Right lobe of liver (tissue), 6 donors: ENCODE data around the gene KSR2. TPM values are rescaled to one million over a fixed set of nuclear protein-coding genes. Genes with fewer than 3 reads are reported as not detected.

Experiments
- ATAC-seq, 4 donors: fragments of 200-7000 bp; cut with Tn5 transposase; one replicate each; pipeline ENCODE4 v1.9.1; 2020; ENCODE audit warnings: mild to moderate bottlenecking in 4 of 4, moderate library complexity in 4 of 4
- DNase-seq, 3 donors: peaks; one replicate each; pipeline ENCODE4 v3.0.0-alpha.2; 2020
- H3K27ac ChIP-seq, 3 donors: fragments of 200-600 bp; one replicate each; pipeline ENCODE4 v1.8.0; 2022
- H3K27me3 ChIP-seq, 2 donors: fragments of 200-600 bp; one replicate each; pipeline ENCODE4 v1.8.0; 2022
- H3K36me3 ChIP-seq, 4 donors: fragments of 200-600 bp; sonication (generic) in 1 of 4; one replicate each; pipeline versions ENCODE4 v1.5.1 to v1.8.0; 2017 to 2022; ENCODE audit warnings: control low read depth in 1 of 4
- H3K4me1 ChIP-seq, 4 donors: fragments of 200-600 bp; sonication (generic) in 1 of 4; one replicate each; pipeline versions ENCODE4 v1.5.1 to v1.8.0; 2017 to 2022; ENCODE audit warnings: control low read depth in 1 of 4
- H3K4me3 ChIP-seq, 3 donors: fragments of 200-600 bp; one replicate each; pipeline ENCODE4 v1.8.0; 2022
- H3K9me3 ChIP-seq, 4 donors: fragments of 200-600 bp; sonication (generic) in 1 of 4; one replicate each; pipeline versions ENCODE4 v1.5.1 to v1.8.0; 2017 to 2022; ENCODE audit warnings: control low read depth in 1 of 4
- POLR2A ChIP-seq: fragments of 450-650 bp; IDR thresholded peaks from one replicate; pipeline ENCODE4 v1.6.1; 2017; ENCODE audit warnings: antibody characterized with exemption, mild to moderate bottlenecking
- WGBS: methylation state at CpG from one replicate; pipeline ENCODE4 v1.1.6; 2018; ENCODE audit warnings: low coverage, low lambda C conversion rate; ENCODE audit not compliant: insufficient coverage; ENCODE audit errors: missing lambda C conversion rate; 5-methylcytosine and 5-hydroxymethylcytosine counted together
- intact Hi-C, 2 donors: fragments of 100-400 bp; cut with DNase I; formaldehyde crosslinking; loops; one replicate each; pipeline versions ENCODE4 v1.11.2 to v1.14.1; 2022
- total RNA-seq, 6 experiments: library from RNA; depleted of rRNA in 2 of 6; stranded (reverse); fragments of >200 nt in 2 of 6; fragmentation: NEBNext Ultra II Directional in 3 of 6; extraction: Animal tissue kit (Norgen Biotek cat#: 25700) in 3 of 6; gene quantifications; one replicate each; pipeline versions ENCODE4 v1.1.0 to v1.2.4, GENCODE V29; 2016 to 2023
- TF ChIP-seq, protein P1 (sequence below), 4 donors: fragments of 200-600 bp in 3 of 4; fragments of 450-650 bp in 1 of 4; IDR thresholded peaks; one replicate each; pipeline versions ENCODE4 v1.5.1 to v1.8.0; 2016 to 2022; ENCODE audit warnings: antibody characterized with exemption in 4 of 4, mild to moderate bottlenecking in 2 of 4
- donor health status: DM: no; HTN: yes; CAD: no.
- donor health status: DM: no; HTN: no; CAD: no.
- donor health status: DM: no; HTN: no; CAD: no.
- donor health status: DM: no; HTN: yes; CAD: no.
- donor health status: DM: no; HTN: yes; CAD: no.

Gene KSR2
- total RNA-seq, 6 experiments from 2014 or later, result 0.02 to 0.07 (median 0.02) TPM; not detected in 2

DNA sequence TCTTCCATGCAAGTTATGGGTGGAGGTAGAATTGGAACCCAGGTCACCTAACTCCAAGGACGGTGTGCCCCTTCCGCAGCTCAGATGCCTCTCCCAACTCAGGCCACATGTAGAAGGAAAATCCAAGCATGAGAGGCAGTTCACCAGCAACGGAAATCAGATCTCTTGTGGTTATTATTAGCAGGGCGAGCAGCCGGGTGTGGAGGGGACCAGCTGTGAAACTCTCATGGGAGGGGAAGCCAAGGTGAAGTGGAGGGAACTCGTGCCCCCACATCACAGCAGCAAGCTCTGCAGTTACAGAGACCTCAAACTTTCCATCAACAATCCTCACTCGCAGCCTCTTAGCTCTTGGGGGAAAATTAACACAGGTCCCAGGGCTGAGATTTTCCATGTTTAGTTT is 79.7 kb downstream of the KSR2 start:
- Histone ChIP-seq H3K27ac (no peak overlapping the region), H3K27me3 (no peaks in the 10 kb centered on the region), H3K4me1 (no peaks in the 10 kb centered on the region), H3K9me3 (no peaks in the 10 kb centered on the region), H3K4me3 (no peak overlapping the region), H3K36me3 (no peaks in the 10 kb centered on the region)
- intact Hi-C loops, result no loop called here
- no peak for ATAC-seq
- TF ChIP-seq POLR2A, result no peak
- TF ChIP-seq, protein P1, sequence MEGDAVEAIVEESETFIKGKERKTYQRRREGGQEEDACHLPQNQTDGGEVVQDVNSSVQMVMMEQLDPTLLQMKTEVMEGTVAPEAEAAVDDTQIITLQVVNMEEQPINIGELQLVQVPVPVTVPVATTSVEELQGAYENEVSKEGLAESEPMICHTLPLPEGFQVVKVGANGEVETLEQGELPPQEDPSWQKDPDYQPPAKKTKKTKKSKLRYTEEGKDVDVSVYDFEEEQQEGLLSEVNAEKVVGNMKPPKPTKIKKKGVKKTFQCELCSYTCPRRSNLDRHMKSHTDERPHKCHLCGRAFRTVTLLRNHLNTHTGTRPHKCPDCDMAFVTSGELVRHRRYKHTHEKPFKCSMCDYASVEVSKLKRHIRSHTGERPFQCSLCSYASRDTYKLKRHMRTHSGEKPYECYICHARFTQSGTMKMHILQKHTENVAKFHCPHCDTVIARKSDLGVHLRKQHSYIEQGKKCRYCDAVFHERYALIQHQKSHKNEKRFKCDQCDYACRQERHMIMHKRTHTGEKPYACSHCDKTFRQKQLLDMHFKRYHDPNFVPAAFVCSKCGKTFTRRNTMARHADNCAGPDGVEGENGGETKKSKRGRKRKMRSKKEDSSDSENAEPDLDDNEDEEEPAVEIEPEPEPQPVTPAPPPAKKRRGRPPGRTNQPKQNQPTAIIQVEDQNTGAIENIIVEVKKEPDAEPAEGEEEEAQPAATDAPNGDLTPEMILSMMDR (IDR thresholded peaks at IDR 0.05), result no peak
- WGBS, result 58% methylated on average over 5 of the region's 7 CpGs
- DNase-seq, result no peak

DNA sequence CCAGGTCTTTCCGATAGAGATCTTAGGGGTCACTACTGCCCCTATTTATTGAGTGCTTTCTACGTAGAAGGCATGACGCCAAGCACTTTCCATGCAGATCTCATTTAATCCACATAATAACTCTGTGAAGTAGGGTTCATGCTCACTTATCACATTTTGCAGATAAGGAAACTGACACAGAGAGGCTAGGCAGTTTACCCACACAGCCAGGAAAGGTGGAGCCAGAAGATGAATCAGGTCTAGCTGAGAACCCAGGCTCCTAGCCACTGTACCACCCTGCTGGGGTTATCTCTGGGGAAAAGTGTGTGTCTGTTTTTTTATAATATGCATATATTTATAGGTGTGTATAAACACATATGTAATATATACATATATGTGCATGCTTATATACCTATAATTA is 83.6 kb downstream of the KSR2 start:
- H3K27me3 ChIP-seq, result no peaks in the 10 kb centered on the region
- ATAC-seq (no peak), DNase-seq (no peak)
- intact Hi-C loops, result no loop called here
- no peaks in the 10 kb centered on the region for H3K4me1 ChIP-seq
- 94% methylated on average over 2 of the region's 3 CpGs for WGBS
- no peak overlapping the region for H3K27ac ChIP-seq
- no peak overlapping the region for H3K4me3 ChIP-seq
- H3K36me3 ChIP-seq, result no peaks in the 10 kb centered on the region
- TF ChIP-seq POLR2A, result no peak
- TF ChIP-seq, protein P1 (IDR thresholded peaks at IDR 0.05), result no peak
- no peaks in the 10 kb centered on the region for H3K9me3 ChIP-seq

DNA sequence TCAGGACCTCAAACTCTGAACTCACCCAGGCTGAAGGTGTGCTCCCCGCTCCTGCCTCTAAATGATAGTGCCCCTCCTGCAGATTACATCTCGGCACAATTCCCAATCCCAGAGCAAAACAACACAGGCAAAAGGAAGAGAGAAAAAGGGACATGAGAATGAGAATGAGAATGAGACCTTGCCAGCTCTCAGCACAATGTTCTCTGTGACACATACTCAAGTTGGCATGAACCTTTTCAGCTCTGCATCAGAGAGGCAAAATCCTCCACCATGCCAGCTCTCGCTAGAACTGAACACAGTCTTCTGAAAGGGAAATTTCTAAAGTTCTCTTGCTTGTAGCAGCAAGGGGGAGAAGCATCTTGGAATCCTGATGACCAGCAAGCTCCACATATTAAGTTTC is 84.6 kb downstream of the KSR2 start:
- intact Hi-C loops, result no loop called here
- Histone ChIP-seq H3K9me3 (no peaks in the 10 kb centered on the region), H3K4me3 (no peak overlapping the region), H3K27me3 (no peaks in the 10 kb centered on the region), H3K36me3 (no peaks in the 10 kb centered on the region), H3K27ac (no peak overlapping the region), H3K4me1 (no peaks in the 10 kb centered on the region)
- TF ChIP-seq POLR2A, result no peak
- TF ChIP-seq, protein P1 (IDR thresholded peaks at IDR 0.05), result no peak
- 37% methylated on average over 3 of the region's 3 CpGs for WGBS
- ATAC-seq (no peak), DNase-seq (no peak)

DNA sequence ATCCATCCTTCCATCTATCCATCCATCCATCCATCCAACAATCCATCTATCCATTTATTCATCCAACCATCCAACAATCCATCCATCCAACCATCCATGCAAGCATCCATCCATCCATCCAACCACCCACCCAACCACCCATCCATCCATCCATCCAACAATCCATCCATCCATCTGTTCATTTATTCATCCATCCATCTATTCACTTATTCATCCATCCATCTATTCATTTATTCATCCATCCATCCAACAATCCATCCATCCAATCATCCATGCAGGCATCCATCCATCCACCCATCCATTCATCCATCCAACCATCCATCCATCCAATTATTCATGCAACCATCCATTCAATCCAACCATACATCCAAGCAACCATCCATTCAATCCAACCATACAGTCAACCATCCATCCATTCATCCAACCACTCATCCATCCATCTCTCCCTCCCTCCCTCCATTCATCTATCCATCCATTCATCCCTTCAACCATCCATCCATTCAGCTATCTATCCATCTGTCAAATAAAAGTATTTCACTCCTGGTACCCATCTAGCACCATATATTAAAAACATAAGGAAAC is 86.1 kb downstream of the KSR2 start:
- intact Hi-C loops, result no loop called here
- no peaks in the 10 kb centered on the region for H3K4me1 ChIP-seq
- TF ChIP-seq, protein P1 (IDR thresholded peaks at IDR 0.05), result no peak
- TF ChIP-seq POLR2A, result no peak

DNA sequence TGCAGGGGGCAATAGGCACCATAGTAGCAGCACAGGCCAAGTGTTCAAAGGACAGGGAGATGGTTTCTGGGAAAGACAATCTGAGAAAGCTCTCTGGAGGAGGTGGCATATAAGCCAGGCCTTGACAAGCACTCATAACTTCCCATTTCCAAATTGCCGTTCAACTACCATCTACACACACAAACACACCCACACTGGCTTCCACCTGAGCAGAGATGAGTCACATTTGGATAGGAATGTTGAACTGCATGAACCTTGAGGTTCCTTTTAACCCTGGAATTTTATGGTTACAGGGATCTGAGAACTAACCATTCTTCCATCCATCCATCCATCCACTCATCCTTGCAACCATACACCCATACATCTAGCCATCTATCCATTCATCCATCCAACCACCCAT is 86.6 kb downstream of the KSR2 start:
- Histone ChIP-seq H3K4me3 (no peak overlapping the region), H3K36me3 (no peaks in the 10 kb centered on the region), H3K27me3 (no peaks in the 10 kb centered on the region), H3K9me3 (no peaks in the 10 kb centered on the region), H3K4me1 (no peaks in the 10 kb centered on the region), H3K27ac (no peak overlapping the region)
- no peak for TF ChIP-seq POLR2A
- TF ChIP-seq, protein P1 (IDR thresholded peaks at IDR 0.05), result no peak
- intact Hi-C loops, result no loop called here
- ATAC-seq, result no peak
- no peak for DNase-seq
- WGBS, result no CpG with 5 or more reads among the region's 1 CpG

More for the DNA sequence above, 86.1 kb downstream of the KSR2 start:
- DNase-seq (no peak), ATAC-seq (no peak)
- Histone ChIP-seq H3K27ac (no peak overlapping the region), H3K36me3 (no peaks in the 10 kb centered on the region), H3K27me3 (no peaks in the 10 kb centered on the region), H3K9me3 (no peaks in the 10 kb centered on the region), H3K4me3 (no peak overlapping the region)
